Breast epithelium (tissue), 4 donors: ENCODE results near the gene ERCC8. TPM values are rescaled to one million over a fixed set of nuclear protein-coding genes. Genes with fewer than 3 reads are reported as not detected.

Experiments used
- DNase-seq, 2 donors: peaks; one replicate each; pipeline ENCODE4 v3.0.0-alpha.2; 2019; ENCODE audit warnings: low spot score in 2 of 2
- H3K27ac ChIP-seq, 2 donors: fragments of 200-600 bp; sonication (generic) in 1 of 2; one replicate each; pipeline ENCODE4 v1.5.1; 2016 to 2019; ENCODE audit warnings: mild to moderate bottlenecking in 1 of 2
- H3K27me3 ChIP-seq, 2 donors: fragments of 200-600 bp; sonication (generic) in 1 of 2; one replicate each; pipeline versions ENCODE4 v1.5.1 to v1.6.0; 2017 to 2019; ENCODE audit warnings: control low read depth in 1 of 2, mild to moderate bottlenecking in 1 of 2
- H3K36me3 ChIP-seq: fragments of 200-600 bp; one replicate; pipeline ENCODE4 v1.5.1; 2019
- H3K4me1 ChIP-seq, 2 donors: fragments of 200-600 bp; sonication (generic); one replicate each; pipeline ENCODE4 v1.5.1; 2016 to 2019; ENCODE audit warnings: control low read depth in 1 of 2
- H3K4me3 ChIP-seq, 3 donors: fragments of 200-600 bp; sonication (generic); 1 replicate in 2 of 3; 2 replicates in 1 of 3; pipeline ENCODE4 v1.5.1; 2016 to 2019; ENCODE audit warnings: mild to moderate bottlenecking in 3 of 3, moderate library complexity in 2 of 3
- H3K9me3 ChIP-seq, 2 donors: fragments of 200-600 bp; sonication (generic) in 1 of 2; one replicate each; pipeline ENCODE4 v1.5.1; 2016 to 2019; ENCODE audit warnings: control low read depth in 1 of 2
- CTCF ChIP-seq, 3 donors: fragments of 450-650 bp; IDR thresholded peaks; one replicate each; pipeline ENCODE4 v1.5.1; 2016 to 2017; ENCODE audit warnings: antibody characterized with exemption in 3 of 3, mild to moderate bottlenecking in 3 of 3, moderate library complexity in 3 of 3
- POLR2A ChIP-seq: fragments of 450-650 bp; IDR thresholded peaks from one replicate; pipeline ENCODE4 v1.6.1; 2016; ENCODE audit warnings: antibody characterized with exemption, mild to moderate bottlenecking, moderate library complexity
- POLR2AphosphoS5 ChIP-seq, 3 donors: sonication (generic); formaldehyde crosslinking; IDR thresholded peaks; one replicate each; pipeline ENCODE4 v1.6.1; 2017; ENCODE audit warnings: antibody characterized with exemption in 3 of 3
- intact Hi-C: fragments of 100-400 bp; cut with DNase I; formaldehyde crosslinking; loops from one replicate; pipeline ENCODE4 v1.15.1; 2023; ENCODE audit warnings: low total_unique reads
- total RNA-seq, 3 donors: library from RNA; depleted of rRNA; stranded (reverse); fragments of >200 nt; gene quantifications; one replicate each; pipeline ENCODE4 v1.1.0, GENCODE V29; 2016

The ERCC8 gene
- total RNA-seq, 3 donors from 2014 or later, result 14.7 to 25.4 (median 17.3) TPM

GRCh38 chr5:60829490-60830266 lies 115.2 kb downstream of the ERCC8 start:
- intact Hi-C loops, result no loop called here
- DNase-seq, result no peak
- H3K4me3 ChIP-seq, result no peak overlapping the region
- H3K4me1 ChIP-seq, result no peaks in the 10 kb centered on the region
- no peaks in the 10 kb centered on the region for H3K36me3 ChIP-seq
- no peaks in the 10 kb centered on the region for H3K9me3 ChIP-seq
- no peak overlapping the region for H3K27ac ChIP-seq
- no peak for TF ChIP-seq CTCF (IDR thresholded peaks at IDR 0.05)
- no peak for TF ChIP-seq POLR2AphosphoS5 (IDR thresholded peaks at IDR 0.05)
- no peak for TF ChIP-seq POLR2A
- H3K27me3 ChIP-seq, result no peaks in the 10 kb centered on the region

- Histone ChIP-seq H3K27me3 (no peaks in the 10 kb centered on the region), H3K9me3 (no peaks in the 10 kb centered on the region), H3K36me3 (no peaks in the 10 kb centered on the region), H3K4me3 (no peak overlapping the region), H3K4me1 (no peaks in the 10 kb centered on the region), H3K27ac (no peak overlapping the region)
- intact Hi-C loops, result no loop called here
- no peak for DNase-seq
- TF ChIP-seq POLR2AphosphoS5 (IDR thresholded peaks at IDR 0.05) (no peak), CTCF (IDR thresholded peaks at IDR 0.05) (no peak), POLR2A (no peak)
Observed at GRCh38 chr5:60827201-60827600, 117.7 kb downstream of the ERCC8 start.

GRCh38 chr5:60826653-60827052 lies 118.2 kb downstream of the ERCC8 start:
- no peaks in the 10 kb centered on the region for H3K36me3 ChIP-seq
- DNase-seq, result no peak
- no peak overlapping the region for H3K27ac ChIP-seq
- intact Hi-C loops, result no loop called here
- TF ChIP-seq POLR2A (no peak), POLR2AphosphoS5 (IDR thresholded peaks at IDR 0.05) (no peak), CTCF (IDR thresholded peaks at IDR 0.05) (no peak)
- no peaks in the 10 kb centered on the region for H3K4me1 ChIP-seq
- no peaks in the 10 kb centered on the region for H3K9me3 ChIP-seq
- no peaks in the 10 kb centered on the region for H3K27me3 ChIP-seq
- H3K4me3 ChIP-seq, result no peak overlapping the region

Other genes with a start within 250 kb of the ERCC8 start
- 1 to 10 TPM in 1 of 3 donors, under 1 TPM in 2; under 0.01 to 1.1 (median 0.29) TPM for gene DEPDC1B, start 244.9 kb downstream of the ERCC8 start, total RNA-seq
- gene ELOVL7, start 100.8 kb downstream of the ERCC8 start, total RNA-seq, result 1 to 10 TPM; 3.9 to 7.5 (median 6.1) TPM
- gene NDUFAF2, start 135 bp upstream of the ERCC8 start, total RNA-seq, result 10 to 100 TPM; 14.9 to 22.6 (median 19.8) TPM
- gene SMIM15, start 217.4 kb upstream of the ERCC8 start, total RNA-seq, result 10 to 100 TPM; 31.4 to 34.0 (median 31.8) TPM